ENCODE measurements around the gene NEDD8.

NEDD8 gene

DNA sequence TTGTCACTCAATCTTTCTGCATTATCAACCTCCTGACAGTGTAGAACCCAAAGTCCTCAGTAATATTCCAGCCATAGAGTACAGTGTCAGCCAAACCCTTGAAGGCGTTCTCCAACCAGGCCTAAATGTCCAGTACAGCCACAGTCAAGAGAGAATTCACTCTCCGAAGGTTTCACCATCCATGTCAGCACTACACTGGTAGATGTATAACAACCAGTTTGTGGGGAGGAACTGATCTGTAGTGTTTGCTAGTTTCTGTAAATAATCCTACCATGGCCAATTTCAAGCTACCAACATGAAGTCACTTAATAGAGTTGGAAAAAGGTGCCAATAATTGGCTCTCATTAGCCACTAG lies 15.8 kb downstream of the NEDD8 start:
- no peak for TF ChIP-seq CTCF (IDR thresholded peaks at IDR 0.05; ENCODE audit: low read depth, low read length)
- peak overlapping the region; percentile 71 for H3K4me3 ChIP-seq (ENCODE audit: low read depth, low read length)

DNA sequence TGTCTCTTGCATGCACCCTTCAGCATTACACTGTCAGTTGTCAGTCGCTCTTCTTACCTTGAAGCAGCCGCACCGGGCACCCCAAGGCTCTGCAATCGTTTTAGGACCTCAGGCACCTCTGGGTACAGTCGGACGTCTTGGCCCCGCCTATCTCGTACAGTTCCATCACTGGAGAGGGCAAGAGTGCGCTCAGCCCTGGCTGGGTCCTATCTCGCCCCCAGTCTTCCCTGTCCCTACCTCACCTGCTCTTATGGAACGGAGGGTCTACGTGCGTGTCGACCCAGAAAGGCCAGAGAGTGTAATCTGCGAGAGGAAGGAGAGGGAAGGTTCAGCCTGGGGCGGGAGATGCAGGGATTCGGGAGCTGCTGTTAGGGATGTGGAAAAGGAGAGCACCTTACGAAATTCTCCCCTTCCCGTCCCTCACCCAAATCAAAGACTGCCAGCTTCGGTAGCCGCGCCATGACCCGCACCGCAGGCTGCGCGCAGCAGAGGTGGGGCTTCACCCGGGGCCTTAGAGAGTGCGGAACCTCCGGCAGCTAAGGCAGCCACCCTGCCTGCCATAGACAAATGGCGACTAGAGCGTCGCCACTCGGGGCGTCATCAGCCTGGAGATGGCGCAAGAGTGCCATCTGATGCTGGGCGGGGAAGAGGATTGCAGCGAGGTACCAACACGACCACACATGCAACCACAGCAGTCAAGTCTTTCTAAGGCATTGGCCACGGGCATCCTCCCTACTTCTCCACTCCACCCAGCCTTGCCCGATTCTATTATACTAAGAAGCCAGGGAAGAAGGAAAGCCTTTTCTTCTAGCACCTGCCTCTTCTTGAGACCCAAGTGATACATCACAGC lies 16.4 kb downstream of the NEDD8 start, which contains the start of gene MDP1:
TSS of gene MDP1 (minus strand) at position 572 of the 850 bp plus-strand sequence. CDS start at position 461, 111 bp downstream.
- H3K4me3 ChIP-seq (ENCODE audit: low read depth, low read length) = peak within 1 kb of the TSS; percentile 71
- TF ChIP-seq CTCF (IDR thresholded peaks at IDR 0.05; ENCODE audit: low read depth, low read length) = peak; percentile 44; the same call in 1 of the 2 replicates

DNA sequence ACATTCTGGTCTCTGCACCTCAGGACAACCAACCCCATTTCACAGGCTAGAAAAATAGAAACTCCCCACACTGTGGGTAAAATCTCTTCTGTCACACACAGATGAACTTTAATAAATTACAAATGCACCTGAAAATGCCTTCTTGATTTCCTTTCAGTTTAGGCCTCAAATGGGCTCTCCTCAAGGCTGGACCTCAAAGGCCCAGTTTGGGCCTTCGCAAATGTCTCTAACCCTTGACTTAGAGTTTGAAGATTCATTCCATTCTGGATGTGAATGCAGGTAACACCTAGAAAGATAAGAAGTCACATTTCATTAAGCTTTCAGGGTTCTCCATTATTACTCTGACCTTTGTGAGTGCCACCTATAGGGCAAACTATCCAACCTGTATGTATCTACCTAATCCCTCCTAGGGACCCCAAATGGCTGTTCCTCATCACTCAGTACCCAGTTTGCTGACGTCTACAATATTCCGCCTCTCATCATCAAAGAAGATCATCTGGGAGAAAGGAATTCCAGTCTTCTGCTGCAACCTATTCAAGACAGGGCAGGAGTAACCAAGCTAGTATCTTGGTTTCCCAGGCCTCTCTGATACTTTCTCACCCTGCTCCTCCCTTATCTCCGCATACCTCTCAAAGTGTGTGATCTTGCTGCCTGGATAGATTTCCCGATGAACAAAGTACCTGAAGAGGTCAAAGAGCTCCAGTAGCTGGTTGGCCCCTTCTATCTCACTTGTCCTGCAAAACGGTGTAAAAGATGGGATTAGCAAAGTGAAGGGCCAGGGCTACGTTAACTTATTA lies 18.1 kb downstream of the NEDD8 start:
- TF ChIP-seq CTCF (IDR thresholded peaks at IDR 0.05; ENCODE audit: low read depth, low read length) = no peak
- H3K4me3 ChIP-seq (ENCODE audit: low read depth, low read length) = peak overlapping the region; percentile 85

- 0 out of 2 replicates have a peak, but pooled peaks have one; percentile 18 for TF ChIP-seq CTCF (IDR thresholded peaks at IDR 0.05; ENCODE audit: low read depth, low read length)
- peak within 1 kb of the TSS; percentile 85 for H3K4me3 ChIP-seq (ENCODE audit: low read depth, low read length)
These were observed 19.0 kb downstream of the NEDD8 start, which contains the start of gene CHMP4A for GRCh38 chr14:24212924-24213865. Gene CHMP4A (minus strand): TSS chr14:24213488. CDS start chr14:24213439, 49 bp downstream.

GRCh38 chr14:24211311-24211710 lies 20.9 kb downstream of the NEDD8 start:
- no peak for TF ChIP-seq CTCF (IDR thresholded peaks at IDR 0.05; ENCODE audit: low read depth, low read length)
- no peak overlapping the region for H3K4me3 ChIP-seq (ENCODE audit: low read depth, low read length)

DNA sequence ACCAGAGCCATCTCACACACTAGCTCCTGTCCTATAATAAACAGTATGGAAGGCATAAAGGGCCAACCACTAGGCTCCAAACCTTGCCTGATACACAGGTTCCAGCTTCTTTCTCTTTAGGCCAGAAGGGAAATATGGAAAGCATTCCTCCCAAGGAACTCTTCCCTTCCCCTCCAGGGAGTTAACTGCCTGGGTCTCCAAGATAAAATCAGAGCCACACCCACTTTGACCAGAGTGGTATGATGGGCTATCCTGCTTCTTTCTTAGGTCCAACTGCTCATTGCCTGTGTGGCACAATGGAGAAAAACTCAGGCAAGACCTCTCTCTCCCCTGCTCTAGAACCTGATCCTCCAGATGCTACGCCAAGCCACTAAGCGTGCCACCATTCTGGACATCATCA lies 24.5 kb downstream of the NEDD8 start:
- no peak overlapping the region for H3K4me3 ChIP-seq (ENCODE audit: low read depth, low read length)
- no peak for TF ChIP-seq CTCF (IDR thresholded peaks at IDR 0.05; ENCODE audit: low read depth, low read length)

All from WI38 (cell line).